Osteocyte (in vitro differentiated cells): ENCODE measurements around the gene TOX2. TPM values are rescaled to one million over a fixed set of nuclear protein-coding genes. Genes with fewer than 3 reads are reported as not detected.

Experiments used
- DNase-seq: peaks from one replicate; pipeline ENCODE4 v3.0.0; 2021; ENCODE audit warnings: mixed read lengths; ENCODE audit not compliant: unreplicated experiment; ENCODE audit errors: extremely low spot score
- H3K27ac Mint-ChIP-seq: one replicate; pipeline ENCODE4 v1.8.0; 2021; ENCODE audit warnings: mild to moderate bottlenecking, mixed read lengths; ENCODE audit not compliant: unreplicated experiment
- H3K27me3 Mint-ChIP-seq: one replicate; pipeline ENCODE4 v1.8.0; 2021; ENCODE audit warnings: mixed read lengths; ENCODE audit not compliant: unreplicated experiment
- H3K36me3 Mint-ChIP-seq: one replicate; pipeline ENCODE4 v1.8.0; 2021; ENCODE audit warnings: mixed read lengths; ENCODE audit not compliant: unreplicated experiment
- H3K4me1 Mint-ChIP-seq: one replicate; pipeline ENCODE4 v1.8.0; 2021; ENCODE audit warnings: mixed read lengths; ENCODE audit not compliant: unreplicated experiment
- H3K4me3 Mint-ChIP-seq: one replicate; pipeline ENCODE4 v1.8.0; 2021; ENCODE audit warnings: mild to moderate bottlenecking, moderate library complexity, mixed read lengths; ENCODE audit not compliant: unreplicated experiment
- H3K9me3 Mint-ChIP-seq: one replicate; pipeline ENCODE4 v1.8.0; 2021; ENCODE audit warnings: mixed read lengths; ENCODE audit not compliant: unreplicated experiment
- CTCF ChIP-seq: fragments of 200-600 bp; sonication (generic); IDR thresholded peaks from 2 replicates; pipeline ENCODE4 v1.5.0; 2021; ENCODE audit warnings: antibody characterized with exemption, mild to moderate bottlenecking, moderate library complexity
- total RNA-seq: library from RNA; stranded (reverse); gene quantifications from 2 replicates; pipeline ENCODE4 v1.2.1, GENCODE V29; 2021

TOX2 gene
- total RNA-seq, 1 donor from 2014 or later = not detected

- TF ChIP-seq CTCF = no peak
Observed at GRCh38 chr20:43959920-43960227, 45.2 kb downstream of the TOX2 start.

GRCh38 chr20:43960231-43960630 is 45.6 kb downstream of the TOX2 start:
- DNase-seq = no peak
- no peak overlapping the region for H3K27ac Mint-ChIP-seq
- TF ChIP-seq CTCF = no peak

More at GRCh38 chr20:43959920-43960227, 45.2 kb downstream of the TOX2 start:
- H3K27ac Mint-ChIP-seq = no peak overlapping the region
- H3K27me3 Mint-ChIP-seq = peaks cover 11% of the 10 kb centered on the region
- H3K36me3 Mint-ChIP-seq = no peaks in the 10 kb centered on the region
- H3K9me3 Mint-ChIP-seq = no peaks in the 10 kb centered on the region
- peaks cover 12% of the 10 kb centered on the region for H3K4me1 Mint-ChIP-seq
- no peak overlapping the region for H3K4me3 Mint-ChIP-seq
- no peak for DNase-seq

GRCh38 chr20:43961116-43961515 is 46.5 kb downstream of the TOX2 start:
- Mint-ChIP-seq H3K27me3 (peaks cover 16% of the 10 kb centered on the region), H3K4me3 (no peak overlapping the region), H3K9me3 (no peaks in the 10 kb centered on the region), H3K4me1 (no peaks in the 10 kb centered on the region), H3K36me3 (no peaks in the 10 kb centered on the region), H3K27ac (no peak overlapping the region)
- TF ChIP-seq CTCF = no peak
- DNase-seq = no peak

More at GRCh38 chr20:43960231-43960630, 45.6 kb downstream of the TOX2 start:
- Mint-ChIP-seq H3K4me3 (no peak overlapping the region), H3K9me3 (no peaks in the 10 kb centered on the region), H3K36me3 (no peaks in the 10 kb centered on the region), H3K4me1 (peaks cover 9% of the 10 kb centered on the region), H3K27me3 (peaks cover 15% of the 10 kb centered on the region)

GRCh38 chr20:43961541-43962471 is 47.2 kb downstream of the TOX2 start:
- no peak overlapping the region for H3K4me3 Mint-ChIP-seq
- H3K4me1 Mint-ChIP-seq = no peaks in the 10 kb centered on the region
- no peak for TF ChIP-seq CTCF
- H3K9me3 Mint-ChIP-seq = no peaks in the 10 kb centered on the region
- peaks cover 16% of the 10 kb centered on the region for H3K27me3 Mint-ChIP-seq
- H3K27ac Mint-ChIP-seq = no peak overlapping the region
- H3K36me3 Mint-ChIP-seq = no peaks in the 10 kb centered on the region
- DNase-seq = no peak

DNA sequence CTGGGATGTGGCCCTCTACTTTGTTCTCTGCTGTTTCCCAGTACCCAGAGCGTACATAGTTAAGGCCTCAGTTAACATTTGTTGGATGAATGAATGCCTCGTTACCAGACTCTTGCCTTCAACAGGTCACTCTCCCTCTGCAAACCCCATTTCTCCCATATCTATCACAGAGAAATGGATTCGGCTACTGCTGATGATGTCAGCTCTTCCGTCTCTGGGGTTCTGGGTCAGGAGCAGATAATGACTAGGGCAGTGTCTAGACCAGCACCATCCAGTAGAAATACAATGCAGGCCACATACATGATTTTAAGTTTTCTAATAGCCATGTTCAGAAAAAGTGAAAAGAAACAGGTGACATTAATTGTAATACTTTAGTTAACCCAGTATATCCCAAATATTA is 47.9 kb downstream of the TOX2 start:
- H3K9me3 Mint-ChIP-seq = no peaks in the 10 kb centered on the region
- no peaks in the 10 kb centered on the region for H3K36me3 Mint-ChIP-seq
- no peak for TF ChIP-seq CTCF
- H3K4me3 Mint-ChIP-seq = no peak overlapping the region
- H3K27ac Mint-ChIP-seq = no peak overlapping the region
- H3K27me3 Mint-ChIP-seq = peaks cover 16% of the 10 kb centered on the region
- DNase-seq = no peak
- H3K4me1 Mint-ChIP-seq = no peaks in the 10 kb centered on the region
